ENCODE results near the gene KRT71.

Gene KRT71

GRCh38 chr12:52575948-52576347 lies 23.0 kb upstream of the KRT71 start:
- DNase-seq (ENCODE audit: low spot score): no peak

GRCh38 chr12:52575256-52575655 lies 22.3 kb upstream of the KRT71 start:
- no peak for DNase-seq (ENCODE audit: low spot score)

GRCh38 chr12:52573743-52574142 lies 20.8 kb upstream of the KRT71 start, which contains the start of gene KRT74:
Gene KRT74, minus strand, starts transcription at chr12:52573843. Its CDS starts 66 bp downstream, at chr12:52573777.
- no peak for DNase-seq (ENCODE audit: low spot score)

GRCh38 chr12:52573306-52573705 lies 20.4 kb upstream of the KRT71 start:
- no peak for DNase-seq (ENCODE audit: low spot score)

- DNase-seq (ENCODE audit: low spot score): no peak
Observed at GRCh38 chr12:52570511-52570910, 17.6 kb upstream of the KRT71 start.

- DNase-seq (ENCODE audit: low spot score): no peak
Observed at GRCh38 chr12:52568111-52568510, 15.2 kb upstream of the KRT71 start.

- no peak for DNase-seq (ENCODE audit: low spot score)
Observed at GRCh38 chr12:52566847-52567291, 13.9 kb upstream of the KRT71 start.

- DNase-seq (ENCODE audit: low spot score): no peak
Observed at GRCh38 chr12:52564582-52564981, 11.6 kb upstream of the KRT71 start.

GRCh38 chr12:52561880-52562449 lies 9.0 kb upstream of the KRT71 start:
- DNase-seq (ENCODE audit: low spot score): no peak

GRCh38 chr12:52559979-52560378 lies 7.0 kb upstream of the KRT71 start:
- DNase-seq (ENCODE audit: low spot score): no peak

- no peak for DNase-seq (ENCODE audit: low spot score)
Observed at GRCh38 chr12:52558781-52559445, 6.0 kb upstream of the KRT71 start.

GRCh38 chr12:52557476-52557875 lies 4.5 kb upstream of the KRT71 start:
- DNase-seq (ENCODE audit: low spot score): no peak

- DNase-seq (ENCODE audit: low spot score): no peak
Observed at GRCh38 chr12:52555577-52555976, 2.6 kb upstream of the KRT71 start.

- DNase-seq (ENCODE audit: low spot score): no peak
Observed at GRCh38 chr12:52552055-52552454, 890 bp downstream of the KRT71 start.

- DNase-seq (ENCODE audit: low spot score): no peak
Observed at GRCh38 chr12:52551216-52551865, 1.6 kb downstream of the KRT71 start.

- no peak for DNase-seq (ENCODE audit: low spot score)
Observed at GRCh38 chr12:52546126-52546525, 6.8 kb downstream of the KRT71 start.

- DNase-seq (ENCODE audit: low spot score): no peak
Observed at GRCh38 chr12:52543985-52544883, 8.7 kb downstream of the KRT71 start.

- DNase-seq (ENCODE audit: low spot score): no peak
Observed at GRCh38 chr12:52542785-52543318, 10.1 kb downstream of the KRT71 start.

- no peak for DNase-seq (ENCODE audit: low spot score)
Observed at GRCh38 chr12:52542157-52542556, 10.8 kb downstream of the KRT71 start.

GRCh38 chr12:52541709-52542108 lies 11.2 kb downstream of the KRT71 start:
- no peak for DNase-seq (ENCODE audit: low spot score)

- DNase-seq (ENCODE audit: low spot score): no peak
Observed at GRCh38 chr12:52540531-52540930, 12.4 kb downstream of the KRT71 start.

- DNase-seq (ENCODE audit: low spot score): no peak
Observed at GRCh38 chr12:52539821-52540173, 13.1 kb downstream of the KRT71 start.
